GM21529 (cell line): ENCODE data around the gene SREBF1.

Experiments used
- ATAC-seq: cut with Tn5 transposase; IDR thresholded peaks from one replicate; pipeline ENCODE4 v1.9.1; 2021; ENCODE audit not compliant: unreplicated experiment

Gene SREBF1

DNA sequence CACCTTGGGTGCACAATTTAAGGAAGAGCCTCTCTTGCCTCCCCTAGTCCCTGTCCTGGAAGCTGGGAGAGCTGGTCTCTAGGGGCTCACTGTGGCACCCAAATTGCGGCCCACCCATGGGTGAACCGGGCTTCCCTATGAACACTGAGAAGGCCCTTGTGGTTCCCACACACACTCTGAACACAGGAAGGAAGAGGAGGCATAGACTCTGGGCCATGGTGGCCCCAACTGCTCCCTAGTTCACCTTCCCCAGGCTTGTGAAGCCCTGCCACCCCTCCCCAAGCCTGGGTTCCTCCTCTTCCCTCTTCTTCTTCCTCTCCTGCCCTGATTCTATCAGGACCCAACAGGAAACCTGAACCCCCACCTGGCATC, 10.5 kb downstream of the SREBF1 start:
- no peak for ATAC-seq

DNA sequence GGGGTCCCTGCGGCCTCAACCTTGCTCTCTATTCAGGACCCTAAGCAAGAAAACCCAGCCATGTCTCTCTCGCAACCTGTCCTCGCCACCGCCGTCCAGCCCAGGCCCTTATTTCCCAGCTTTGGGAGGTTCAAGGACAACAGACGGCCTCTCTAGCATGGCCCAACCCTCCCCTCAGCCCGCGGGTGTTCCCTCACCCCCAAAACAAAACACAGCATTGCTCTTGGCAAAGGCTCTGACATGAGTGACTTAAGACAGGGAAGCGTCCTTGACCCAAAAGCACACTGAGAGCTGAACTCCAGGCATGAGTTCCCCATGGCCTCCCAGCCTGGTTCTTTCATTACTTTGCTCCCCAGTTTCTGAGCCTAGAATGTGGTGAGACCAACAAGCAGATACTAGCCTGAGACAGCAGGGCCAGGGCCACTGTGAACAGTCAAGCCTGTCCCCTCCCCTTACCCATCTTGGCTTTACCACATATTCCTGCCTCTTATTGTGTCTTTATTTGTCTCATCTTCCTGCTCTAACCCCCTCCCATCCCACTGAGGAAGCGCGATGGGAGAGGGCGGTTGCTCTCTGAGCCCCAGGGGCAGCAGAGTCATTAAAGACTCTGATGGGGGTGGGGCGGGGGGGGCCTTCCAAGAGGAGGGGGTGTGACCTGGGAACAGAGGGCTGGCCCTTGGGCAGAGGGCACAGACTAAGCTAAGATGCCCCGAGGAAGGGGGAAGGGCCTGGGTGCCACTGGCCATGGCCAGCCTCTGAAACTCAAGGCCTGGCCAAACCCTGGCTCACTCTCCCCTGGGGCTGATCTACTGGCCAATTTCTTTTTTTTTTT, 11.8 kb downstream of the SREBF1 start:
- ATAC-seq = no peak

DNA sequence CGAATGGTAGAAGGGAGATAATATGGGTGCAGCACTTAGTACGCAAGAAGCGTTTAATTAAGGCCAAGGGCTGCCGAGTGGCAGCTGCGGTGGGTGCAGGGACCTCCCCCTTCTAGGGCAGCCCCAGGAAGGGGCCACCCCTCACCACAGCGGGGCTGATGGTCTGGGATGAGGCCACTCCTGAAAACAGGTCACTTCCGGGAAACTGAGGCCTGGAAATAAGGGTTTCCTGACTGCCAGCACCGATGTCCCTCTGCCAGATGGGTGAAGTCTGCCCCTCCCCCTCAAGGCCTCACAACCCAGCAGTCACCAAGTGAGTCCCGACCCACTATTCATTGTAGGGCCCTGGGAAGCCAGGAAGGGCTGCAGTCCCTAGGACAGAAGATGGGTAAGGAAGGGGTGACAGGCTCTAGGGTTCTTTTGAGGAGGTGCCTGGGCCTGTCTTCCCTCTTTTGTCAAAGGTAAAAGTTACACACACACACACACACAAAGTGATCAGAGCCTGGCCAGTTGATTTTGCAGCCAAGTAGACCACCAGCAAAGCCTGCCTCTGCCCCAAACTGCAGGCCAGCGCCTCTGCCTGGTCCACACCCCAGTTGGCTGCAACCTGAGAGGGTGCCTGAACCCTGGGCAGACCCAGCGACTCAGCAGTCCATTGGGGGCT, 12.5 kb downstream of the SREBF1 start:
- peak; percentile 13 for ATAC-seq

DNA sequence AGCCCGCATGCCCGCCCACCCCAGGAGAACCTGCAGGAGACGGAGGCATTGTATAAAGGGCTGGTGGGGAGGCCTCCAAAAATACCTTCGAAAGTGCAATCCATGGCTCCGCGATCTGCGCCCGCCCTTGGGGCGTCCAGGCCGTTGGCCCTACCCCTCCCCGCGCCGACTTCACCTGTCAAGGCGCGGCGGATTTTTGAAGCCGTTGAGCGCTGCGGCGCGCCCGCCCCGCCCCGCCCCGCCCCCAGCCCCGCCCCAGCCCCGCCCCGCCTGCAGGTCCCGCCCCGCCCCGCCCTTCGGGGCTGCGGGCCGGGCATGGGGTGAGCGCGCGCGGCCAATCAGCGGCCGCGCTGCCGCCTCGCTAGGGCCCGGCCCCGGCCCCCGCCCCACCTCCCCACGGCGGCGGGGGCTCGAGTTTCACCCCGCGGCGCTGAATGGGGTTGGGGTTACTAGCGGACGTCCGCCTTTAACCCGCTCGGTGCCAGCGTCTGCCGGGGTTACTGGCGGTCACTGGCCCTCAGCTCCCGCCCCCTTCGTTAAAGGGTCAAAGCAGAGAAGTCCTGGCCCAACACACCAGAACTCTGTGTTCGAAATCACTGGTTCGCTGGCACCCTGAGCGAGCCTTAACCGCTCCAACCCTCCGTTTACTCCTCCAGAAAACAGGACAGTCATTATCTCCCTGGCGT, 13.2 kb downstream of the SREBF1 start:
- ATAC-seq = peak; percentile 67

DNA sequence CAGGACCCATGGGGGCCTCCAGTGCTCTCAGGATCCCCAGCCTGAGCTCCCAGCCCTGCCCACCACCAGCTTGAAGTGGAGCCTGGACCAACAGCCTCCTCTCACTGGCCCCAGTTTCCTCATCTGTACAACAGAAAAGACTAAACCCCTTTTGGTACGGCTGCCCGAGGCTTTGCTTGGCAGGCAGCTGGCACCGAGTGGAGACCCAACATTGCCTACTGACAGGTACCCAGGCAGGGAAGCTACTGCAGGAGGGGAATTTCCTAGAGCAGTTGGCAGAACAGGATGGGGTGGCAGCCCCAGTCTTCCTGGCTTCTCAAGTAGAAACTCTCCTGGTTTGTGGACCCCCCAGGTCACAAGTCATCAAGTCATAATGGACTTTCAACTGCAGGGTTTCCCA, 14.2 kb downstream of the SREBF1 start:
- no peak for ATAC-seq

DNA sequence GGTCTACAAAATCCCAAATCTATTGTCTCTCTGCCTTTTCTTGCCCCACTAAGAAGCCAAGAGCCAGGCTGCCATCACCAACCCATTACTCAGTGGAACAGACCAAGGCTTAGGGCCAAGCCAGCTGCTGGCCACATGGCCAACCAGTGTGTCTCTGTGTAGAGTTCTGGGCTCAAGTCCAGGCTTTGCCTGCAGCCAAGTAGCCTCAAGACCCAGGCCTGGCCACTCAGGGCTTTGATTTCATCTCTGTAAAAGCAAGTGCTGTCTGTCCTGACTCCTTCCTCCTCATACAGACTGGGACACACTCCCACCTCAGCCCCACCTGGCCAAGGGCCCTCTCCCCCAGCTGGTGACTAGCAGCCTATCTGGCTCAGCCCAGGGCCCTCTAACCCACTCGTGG, 14.6 kb downstream of the SREBF1 start:
- no peak for ATAC-seq

DNA sequence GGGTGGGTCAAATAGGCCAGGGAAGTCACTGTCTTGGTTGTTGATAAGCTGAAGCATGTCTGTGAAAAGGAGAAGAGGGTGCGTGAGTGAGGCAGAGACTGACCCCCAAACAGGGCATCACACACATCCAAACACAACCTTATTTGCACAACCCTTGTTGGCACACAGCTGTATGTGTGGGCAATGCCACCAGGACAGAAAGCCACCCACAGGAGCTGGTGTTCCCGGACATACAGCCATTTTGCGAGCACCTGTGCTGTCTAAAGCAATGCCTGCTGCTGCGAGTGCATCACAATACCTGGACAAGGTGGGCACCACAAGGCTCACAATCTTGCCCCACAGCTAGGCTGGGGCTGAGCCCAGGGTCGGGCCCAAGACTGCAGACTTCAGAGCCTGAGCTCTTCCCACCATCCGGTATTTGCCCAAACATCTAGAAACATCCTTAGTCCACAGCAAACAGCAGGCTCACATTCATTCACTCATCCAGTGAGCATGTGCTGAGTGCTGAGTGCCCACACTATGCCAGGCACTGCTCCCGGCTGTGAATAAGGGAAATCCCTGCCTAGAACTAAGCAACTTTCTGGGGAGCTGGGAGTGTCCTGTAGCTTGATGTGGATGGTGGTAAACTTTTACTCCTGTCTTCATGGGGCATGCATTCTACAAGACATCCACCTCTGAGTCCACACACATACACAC, 16.2 kb downstream of the SREBF1 start:
- no peak for ATAC-seq

DNA sequence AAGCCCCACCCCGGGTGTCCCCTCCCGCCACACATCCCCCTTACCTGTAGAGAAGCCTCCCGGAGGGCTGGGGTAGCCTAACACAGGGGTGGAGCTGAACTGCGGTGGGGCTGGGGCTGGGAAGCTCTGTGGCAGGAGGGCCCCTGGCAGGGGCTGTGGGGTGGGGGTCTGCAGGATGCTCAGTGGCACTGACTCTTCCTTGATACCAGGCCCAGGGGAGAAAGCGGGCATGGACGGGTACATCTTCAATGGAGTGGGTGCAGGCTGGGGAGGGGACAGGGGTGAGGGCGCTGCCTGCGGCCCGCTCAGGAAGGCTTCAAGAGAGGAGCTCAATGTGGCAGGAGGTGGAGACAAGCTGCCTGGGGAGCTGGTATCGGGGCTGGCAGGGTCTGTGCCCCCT, 16.7 kb downstream of the SREBF1 start:
- ATAC-seq = no peak

DNA sequence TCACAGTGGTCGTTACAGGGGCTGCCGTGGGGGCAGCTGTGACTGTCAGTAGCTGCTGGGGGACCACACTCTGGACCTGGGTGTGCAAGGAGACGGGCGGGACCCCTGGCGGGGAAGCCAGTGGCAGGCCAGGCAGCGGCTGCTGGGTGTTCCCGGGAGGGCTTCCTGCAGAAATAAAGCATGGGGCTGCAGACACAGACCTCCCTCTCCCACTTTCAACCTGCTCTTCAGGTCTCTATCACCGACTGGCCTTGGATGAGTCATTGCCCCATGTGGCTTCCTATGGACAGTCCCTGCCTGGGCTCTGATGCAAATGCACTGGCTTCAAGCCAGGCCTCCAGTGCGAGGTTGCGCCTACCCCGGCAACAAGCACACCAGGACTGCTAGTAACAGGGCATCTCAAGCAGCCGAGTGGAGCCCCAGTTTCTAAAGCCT, 17.2 kb downstream of the SREBF1 start:
- peak; percentile 55 for ATAC-seq

DNA sequence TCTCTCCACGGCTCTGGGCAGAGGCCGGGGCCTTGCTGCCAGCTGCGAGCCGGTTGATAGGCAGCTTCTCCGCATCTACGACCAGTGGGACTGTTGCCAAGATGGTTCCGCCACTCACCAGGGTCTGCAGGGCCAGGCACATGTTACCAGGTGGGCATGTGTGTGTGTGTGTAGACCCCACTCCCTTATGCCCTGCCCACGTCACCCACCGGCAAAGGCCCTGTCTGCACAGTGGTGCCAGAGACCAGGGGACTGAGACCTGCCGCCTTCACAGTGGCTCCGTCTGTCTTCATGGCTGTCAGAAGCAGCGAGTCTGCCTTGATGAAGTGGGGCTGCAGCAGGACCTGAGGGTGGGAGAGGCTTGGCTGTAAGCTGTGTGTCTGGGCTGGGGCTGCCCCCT, 17.7 kb downstream of the SREBF1 start:
- ATAC-seq = no peak

DNA sequence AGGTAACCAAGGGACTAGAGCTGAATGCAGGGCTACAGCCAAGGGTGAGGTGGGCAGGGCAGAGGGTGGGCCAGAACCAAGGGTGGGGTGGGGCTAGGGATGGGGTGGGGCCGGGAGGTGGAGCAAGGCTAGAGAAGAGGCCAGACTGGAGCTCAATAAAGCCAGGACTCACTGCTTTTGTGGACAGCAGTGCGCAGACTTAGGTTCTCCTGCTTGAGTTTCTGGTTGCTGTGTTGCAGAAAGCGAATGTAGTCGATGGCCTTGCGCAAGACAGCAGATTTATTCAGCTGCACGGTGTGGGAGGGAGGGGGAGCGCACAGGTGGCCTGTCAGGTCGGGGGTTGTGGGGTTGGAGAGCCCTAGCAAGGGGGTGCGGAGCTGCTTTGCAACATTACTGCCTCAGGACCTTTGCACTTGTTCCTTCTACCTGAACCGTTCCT, 18.7 kb downstream of the SREBF1 start:
- ATAC-seq = no peak

DNA sequence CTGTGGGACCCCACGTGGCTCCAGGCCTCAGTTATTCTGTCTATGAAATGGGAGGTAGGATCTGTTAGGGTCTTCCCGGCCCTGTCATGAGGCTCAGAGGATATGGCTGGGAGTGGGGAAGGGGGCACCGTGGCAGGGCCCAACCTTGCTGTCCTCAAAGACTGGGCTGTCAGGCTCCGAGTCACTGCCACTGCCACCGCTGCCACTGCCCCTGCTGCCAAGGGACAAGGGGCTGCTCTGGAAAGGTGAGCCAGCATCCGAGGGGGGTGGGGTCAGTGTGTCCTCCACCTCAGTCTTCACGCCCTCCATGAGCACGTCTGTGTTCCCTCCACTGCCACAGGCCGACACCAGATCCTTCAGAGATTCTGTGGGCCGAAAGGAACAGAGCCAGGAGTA, 19.2 kb downstream of the SREBF1 start:
- ATAC-seq = no peak

DNA sequence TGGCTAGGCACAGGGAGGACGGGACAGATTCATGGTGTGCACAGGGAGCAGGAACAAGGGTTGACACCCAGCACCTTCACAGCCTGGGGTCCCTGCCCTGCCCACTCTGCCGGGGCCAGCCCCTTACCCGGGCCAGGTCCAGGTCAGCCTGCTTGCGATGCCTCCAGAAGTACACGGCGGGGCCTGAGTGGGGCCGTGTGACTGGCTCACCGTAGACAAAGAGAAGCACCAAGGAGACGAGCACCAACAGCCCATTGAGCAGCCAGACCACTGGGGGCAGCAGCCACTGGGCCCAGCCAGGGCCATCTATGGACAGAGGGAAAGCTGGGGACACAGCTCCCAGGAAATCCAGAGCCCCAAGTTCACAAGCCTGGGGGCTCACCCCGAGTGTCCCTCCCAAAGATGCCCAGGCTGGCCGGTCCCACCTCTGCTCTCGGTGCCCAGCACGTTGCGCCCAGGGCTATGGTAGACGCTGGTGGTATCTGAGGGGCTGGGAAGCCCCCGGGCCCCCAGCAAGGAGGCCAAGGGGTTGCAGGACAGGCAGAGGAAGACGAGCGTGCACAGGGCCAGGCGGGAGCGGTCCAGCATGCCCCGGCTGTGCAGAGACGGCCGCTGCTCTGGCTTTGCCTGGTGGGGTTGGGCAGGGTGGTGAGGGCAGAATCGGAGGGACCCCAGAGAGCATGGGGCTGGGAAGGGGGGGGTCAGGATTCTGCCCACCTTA, 19.8 kb downstream of the SREBF1 start:
- no peak for ATAC-seq

DNA sequence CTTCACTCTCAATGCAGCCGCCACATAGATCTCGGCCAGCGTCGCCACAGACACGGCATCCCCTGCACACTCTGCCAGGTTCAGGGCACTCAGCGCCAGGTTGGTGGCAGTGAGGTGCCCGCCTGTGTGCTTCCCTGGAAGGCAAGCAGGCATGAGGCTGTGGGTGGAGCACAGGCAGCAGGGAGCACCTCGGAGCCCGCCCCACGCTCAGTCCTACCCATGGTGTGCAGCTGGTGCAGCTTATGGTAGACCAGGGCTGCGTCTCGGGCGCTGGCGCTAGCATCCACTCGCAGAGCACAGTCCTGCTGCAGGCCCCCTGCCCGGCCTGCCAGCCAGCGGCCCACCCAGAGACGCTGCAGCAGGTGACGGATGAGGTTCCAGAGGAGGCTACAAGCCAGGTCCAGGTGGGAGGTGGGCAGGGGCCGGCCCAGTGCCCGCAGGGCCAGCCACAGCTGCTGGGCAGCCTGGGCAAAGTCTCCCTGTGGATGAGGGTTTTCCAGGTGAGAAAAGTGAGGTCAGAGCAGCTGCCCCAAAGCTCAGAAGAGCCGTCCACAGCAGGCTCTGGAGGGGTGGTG, 20.5 kb downstream of the SREBF1 start:
- no peak for ATAC-seq

DNA sequence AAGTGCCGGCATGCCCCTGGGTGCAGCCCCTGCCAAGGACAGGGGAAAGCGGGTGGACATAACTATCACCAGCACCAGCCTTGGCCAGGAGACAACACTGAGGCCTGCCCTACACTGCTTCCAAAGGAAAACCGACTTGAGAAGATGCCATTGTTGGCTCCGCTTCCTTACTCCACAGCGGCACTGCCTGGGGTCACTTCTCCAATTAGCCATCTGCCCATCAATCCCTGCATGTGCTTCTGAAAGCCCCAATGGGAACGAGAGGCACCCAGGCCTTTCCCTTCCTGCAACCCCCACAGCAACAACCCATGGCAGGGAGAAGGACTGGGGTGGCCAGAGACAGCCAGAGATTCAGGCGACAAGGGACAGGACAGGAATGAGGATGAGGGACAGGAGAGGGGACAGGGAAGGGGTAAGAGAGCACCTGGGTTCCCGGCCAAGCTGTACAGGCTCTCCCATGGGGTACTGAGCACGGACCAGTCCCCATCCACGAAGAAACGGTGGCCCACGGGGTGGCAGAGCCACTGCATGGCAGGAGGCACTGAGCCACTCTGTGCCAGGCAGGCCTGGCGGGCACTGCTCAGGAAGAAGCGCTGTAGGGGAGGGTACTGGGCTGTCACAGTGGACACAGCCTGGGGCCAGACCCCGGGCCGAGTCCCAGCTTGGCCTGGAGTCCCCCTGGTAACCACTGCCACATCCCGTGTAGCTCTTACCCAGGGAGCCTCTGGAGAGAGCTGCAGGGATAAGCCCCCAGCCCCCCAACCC, 21.2 kb downstream of the SREBF1 start:
- ATAC-seq = no peak

DNA sequence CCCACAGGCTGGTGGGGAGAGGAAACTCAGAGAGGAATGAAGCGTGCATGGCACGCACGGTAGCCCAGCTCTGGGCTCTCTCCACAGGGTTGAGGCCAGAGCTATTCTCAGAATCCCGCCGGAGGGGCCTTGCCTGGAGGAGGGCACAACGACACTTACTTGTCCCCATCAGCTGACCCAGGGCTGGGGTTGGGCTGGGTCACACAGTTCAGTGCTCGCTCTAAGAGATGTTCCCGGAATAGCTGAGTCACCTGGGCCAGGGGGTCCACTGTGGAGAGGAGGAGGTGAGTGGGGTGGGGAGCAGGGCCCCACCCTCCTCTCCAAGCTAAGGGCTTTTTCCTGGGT, 21.8 kb downstream of the SREBF1 start:
- no peak for ATAC-seq

DNA sequence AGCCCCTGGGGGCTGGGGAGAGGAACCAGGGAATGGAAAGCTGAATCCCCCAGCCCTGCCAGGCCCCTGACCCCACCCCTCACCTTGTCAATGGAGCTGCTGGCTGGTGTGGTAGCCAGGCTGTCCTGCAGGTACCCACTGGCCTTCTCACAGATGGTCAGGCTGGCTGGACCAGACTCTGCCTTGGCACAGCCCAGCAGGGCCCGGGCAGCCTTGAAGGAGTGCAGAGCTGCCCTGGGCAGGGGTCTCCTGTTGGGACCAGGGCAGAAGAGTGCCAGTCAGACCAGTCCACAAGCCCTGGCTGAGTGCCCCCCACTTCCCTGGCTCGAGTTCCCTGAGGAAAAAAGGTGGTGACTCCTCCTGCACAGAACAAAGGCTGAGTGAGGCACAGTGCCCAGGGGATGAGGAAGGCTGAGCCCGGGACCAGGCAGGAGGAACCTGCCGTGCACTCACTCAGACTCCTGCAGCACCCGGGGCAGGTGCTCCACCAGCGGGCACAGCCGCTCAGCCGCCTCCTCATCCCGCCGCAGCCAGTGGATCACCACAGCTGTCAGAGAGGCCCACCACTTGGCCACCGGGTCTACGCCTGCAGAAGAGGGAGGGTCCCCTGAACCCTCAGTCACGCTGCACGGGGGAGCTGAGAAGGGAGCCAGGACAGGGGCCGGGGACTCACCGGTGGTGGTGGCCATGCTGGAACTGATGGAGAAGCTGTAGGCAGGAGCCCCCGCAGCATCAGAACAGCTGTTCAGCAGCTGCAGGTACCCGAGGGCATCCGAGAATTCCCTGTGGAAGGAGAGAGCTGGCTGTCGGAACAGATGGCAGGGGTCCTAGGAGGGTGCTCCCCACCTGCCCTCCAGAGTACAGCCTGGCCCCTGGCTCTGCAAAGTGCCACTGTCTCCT, 22.4 kb downstream of the SREBF1 start:
- ATAC-seq = no peak

DNA sequence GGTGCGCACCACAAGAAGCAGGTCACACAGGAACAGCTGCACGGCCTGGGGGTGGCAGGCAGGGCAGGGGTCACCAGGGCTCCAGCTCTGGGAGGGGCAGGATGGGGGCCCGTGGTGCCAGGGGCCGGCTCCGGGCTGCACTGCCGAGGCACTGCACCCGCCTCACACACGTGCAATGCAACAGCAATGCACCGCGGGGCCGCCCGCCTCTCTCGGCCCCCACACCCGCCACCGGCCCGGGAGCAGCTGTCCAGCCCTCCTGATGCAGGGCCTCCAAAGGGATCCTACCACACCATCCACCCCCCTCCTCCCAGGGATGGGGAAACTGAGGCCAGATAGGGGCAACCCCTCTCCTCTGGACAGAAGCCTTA, 23.1 kb downstream of the SREBF1 start:
- ATAC-seq = no peak
